Posterior vena cava (tissue), 2 donors: Measurements from ENCODE around the gene STEAP2. TPM values are rescaled to one million over a fixed set of nuclear protein-coding genes. Genes with fewer than 3 reads are reported as not detected.

ENCODE experiments used
- DNase-seq: peaks from one replicate; pipeline ENCODE4 v3.0.0-alpha.2; 2020; ENCODE audit warnings: low spot score
- intact Hi-C, 2 donors: fragments of 100-400 bp; cut with DNase I; formaldehyde crosslinking; loops; one replicate each; pipeline versions ENCODE4 v1.14.1 to v1.14.2; 2022 to 2023
- total RNA-seq, 2 donors: library from RNA; stranded (reverse); fragmentation: NEBNext Ultra II Directional; extraction: Animal tissue kit (Norgen Biotek cat#: 25700); gene quantifications; one replicate each; pipeline ENCODE4 v1.2.1, GENCODE V29; 2021
- donor health status: DM: yes; HTN: yes; CAD: no.
- donor health status: DM: yes; HTN: yes; CAD: no.

STEAP2 gene
- total RNA-seq, 2 donors from 2014 or later = 45.9 to 47.7 TPM

DNA sequence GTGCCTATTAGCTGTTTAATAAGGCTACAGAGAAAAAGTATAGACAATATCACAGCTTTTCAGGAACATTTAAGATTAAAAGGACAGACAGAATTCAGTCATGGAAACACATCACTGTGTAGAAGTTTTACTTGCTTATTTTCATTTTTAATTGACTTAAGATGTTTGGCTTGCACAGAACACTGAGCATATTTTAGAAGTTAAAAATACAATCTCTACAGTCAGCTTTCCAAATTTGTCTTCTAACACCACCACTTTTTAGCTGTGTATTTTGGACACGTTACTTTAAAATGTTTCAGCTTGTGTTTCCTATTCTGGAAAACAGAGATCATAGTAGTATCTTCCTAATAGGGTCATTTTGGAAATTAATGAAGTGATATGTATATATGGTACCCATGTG lies 45.2 kb downstream of the STEAP2 start:
- intact Hi-C loops = no loop called here
- DNase-seq = no peak

DNA sequence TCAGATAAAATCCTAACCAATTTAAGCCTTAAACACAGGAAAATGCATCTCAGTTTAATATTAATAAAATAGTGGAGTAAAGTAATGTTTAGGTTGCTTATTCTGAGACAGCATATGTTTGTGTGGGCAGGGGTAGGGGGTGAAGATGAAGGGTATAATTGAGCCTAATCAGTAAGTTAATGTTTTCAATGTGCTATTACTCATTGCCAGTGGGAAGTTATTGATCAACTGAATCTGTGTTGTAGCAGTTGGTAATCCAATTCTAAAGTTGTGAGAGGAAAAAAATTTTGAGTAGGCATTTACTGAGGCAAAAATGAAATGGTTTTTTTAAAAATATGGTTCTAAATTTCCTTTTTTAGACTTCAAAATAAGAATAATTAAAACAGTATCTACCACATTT lies 49.9 kb downstream of the STEAP2 start:
- no peak for DNase-seq
- intact Hi-C loops = loop anchor here in 1 of 2 donors (10.0 kb wide), 1 partner anchor 107 kb away; the partner anchor contains the start of gene STEAP1

GRCh38 chr7:90262438-90262837 lies 50.9 kb downstream of the STEAP2 start:
- DNase-seq = no peak
- intact Hi-C loops = loop anchor here in 1 of 2 donors (10.0 kb wide), 1 partner anchor 108 kb away; the partner anchor contains the start of gene STEAP1

GRCh38 chr7:90266808-90267207 lies 55.3 kb downstream of the STEAP2 start:
- intact Hi-C loops = loop anchor here in 1 of 2 donors (10.0 kb wide), 1 partner anchor 112 kb away; the partner anchor contains the start of gene STEAP1

GRCh38 chr7:90267263-90267858 lies 55.8 kb downstream of the STEAP2 start:
- intact Hi-C loops = loop anchor here in 1 of 2 donors (10.0 kb wide), 1 partner anchor 113 kb away; the partner anchor contains the start of gene STEAP1

More at GRCh38 chr7:90266808-90267207, 55.3 kb downstream of the STEAP2 start:
- no peak for DNase-seq

GRCh38 chr7:90269163-90269562 lies 57.6 kb downstream of the STEAP2 start:
- intact Hi-C loops = loop anchor here in 1 of 2 donors (10.0 kb wide), 1 partner anchor 114 kb away; the partner anchor contains the start of gene STEAP1
- no peak for DNase-seq

More at GRCh38 chr7:90267263-90267858, 55.8 kb downstream of the STEAP2 start:
- DNase-seq = no peak

DNA sequence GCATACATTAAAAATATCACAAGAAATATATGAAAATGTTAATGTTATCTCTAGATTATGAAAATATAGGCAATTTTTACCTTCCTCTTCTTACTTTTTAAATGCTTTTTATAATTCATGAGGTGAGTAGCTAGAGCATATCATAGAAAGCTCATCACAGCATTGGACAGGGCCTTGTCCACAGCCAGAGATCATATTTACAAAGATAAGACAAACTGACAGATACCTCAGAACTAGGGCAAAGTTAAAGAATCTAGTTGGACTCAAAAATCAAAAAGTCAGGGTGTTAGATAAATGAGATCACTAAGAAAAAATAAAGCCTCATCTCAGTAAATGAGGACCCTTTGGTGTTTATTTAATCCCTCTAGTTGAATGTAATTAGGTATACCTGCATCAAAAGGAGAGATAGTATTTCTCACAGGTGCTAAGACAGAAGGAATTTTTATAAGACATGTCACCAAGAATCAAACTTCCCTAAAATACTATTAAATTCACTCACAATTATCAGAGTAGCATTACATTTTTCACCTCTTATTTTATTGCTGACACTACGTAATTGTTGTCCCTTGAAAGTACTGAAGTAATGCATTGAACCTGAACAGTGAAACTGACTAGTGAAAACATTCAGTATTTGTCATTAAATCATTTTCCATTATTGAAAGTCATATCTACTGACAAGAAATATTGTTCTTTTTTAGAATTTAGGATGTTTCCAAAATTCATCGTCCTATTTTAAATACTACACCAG lies 59.1 kb downstream of the STEAP2 start:
- no peak for DNase-seq
- intact Hi-C loops = no loop called here

DNA sequence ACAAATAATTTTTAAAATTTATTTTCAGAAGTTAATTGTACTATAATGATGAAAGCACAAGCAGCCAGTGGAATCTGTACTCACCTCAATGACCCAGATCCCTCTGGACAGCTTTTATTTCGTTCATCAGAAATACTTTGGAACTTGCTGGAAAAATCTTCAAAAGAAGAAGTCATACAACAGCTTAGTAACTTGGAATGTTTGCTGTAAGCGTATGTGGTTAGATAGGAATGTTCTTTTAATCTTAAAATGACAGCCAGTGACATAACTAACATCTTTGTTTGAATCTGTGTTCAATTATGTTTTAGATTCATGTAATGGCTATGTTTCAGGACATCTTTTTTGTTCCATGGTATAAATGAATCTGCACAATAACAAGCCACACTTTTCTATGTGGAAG lies 60.2 kb downstream of the STEAP2 start:
- intact Hi-C loops = no loop called here

GRCh38 chr7:90272242-90272641 lies 60.7 kb downstream of the STEAP2 start:
- intact Hi-C loops = no loop called here
- DNase-seq = no peak

More for the DNA sequence above, 60.2 kb downstream of the STEAP2 start:
- no peak for DNase-seq

DNA sequence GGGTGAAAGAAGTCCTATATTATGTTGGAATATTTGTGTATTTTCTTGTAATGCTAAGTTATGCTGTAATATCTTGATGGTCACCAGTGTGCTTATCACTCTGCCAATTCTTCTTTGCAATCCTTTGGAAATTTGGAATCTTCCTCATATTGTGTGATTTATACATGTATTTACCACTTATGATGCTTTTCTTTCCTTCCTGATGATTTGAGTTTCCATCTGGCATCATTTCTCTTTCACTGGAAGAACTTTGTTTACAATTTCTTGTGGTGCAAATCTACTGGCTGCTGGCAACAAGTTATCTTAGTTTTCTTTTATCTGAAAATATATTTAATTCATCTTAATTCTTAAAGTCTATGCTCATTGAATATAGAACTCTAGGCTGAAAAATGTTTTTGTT lies 62.6 kb downstream of the STEAP2 start:
- intact Hi-C loops = no loop called here
- no peak for DNase-seq

GRCh38 chr7:90276033-90276728 lies 64.6 kb downstream of the STEAP2 start:
- intact Hi-C loops = no loop called here
- DNase-seq = no peak

Other genes with a start within 250 kb of the STEAP2 start
- 10 to 100 TPM; 33.6 to 37.9 TPM for gene STEAP1, start 57.3 kb upstream of the STEAP2 start, total RNA-seq
- 10 to 100 TPM; 11.4 to 13.0 TPM for gene CFAP69, start 33.4 kb downstream of the STEAP2 start, total RNA-seq
- gene FAM237B, start 109.6 kb downstream of the STEAP2 start, total RNA-seq = not detected
- 10 to 100 TPM; 21.0 to 22.0 TPM for gene GTPBP10, start 135.0 kb downstream of the STEAP2 start, total RNA-seq
- gene CLDN12, start 191.7 kb downstream of the STEAP2 start, total RNA-seq = 10 to 100 TPM; 25.2 to 37.4 TPM